Activated effector memory CD4-positive, alpha-beta T cell treated with anti-CD3 and anti-CD28 coated beads, Interleukin-2, amount 50 U/mL, for 16 hours (primary cell): ENCODE results near the gene PCDHGB2.
"Not testable (repeated sequence)": the region's sequence is repeated elsewhere in the genome, so short reads cannot be mapped to it uniquely, and the experiment has no call there.

Experiments
- DNase-seq: peaks from one replicate; pipeline ENCODE4 v3.0.0-alpha.2; 2020

The PCDHGB2 gene

DNA sequence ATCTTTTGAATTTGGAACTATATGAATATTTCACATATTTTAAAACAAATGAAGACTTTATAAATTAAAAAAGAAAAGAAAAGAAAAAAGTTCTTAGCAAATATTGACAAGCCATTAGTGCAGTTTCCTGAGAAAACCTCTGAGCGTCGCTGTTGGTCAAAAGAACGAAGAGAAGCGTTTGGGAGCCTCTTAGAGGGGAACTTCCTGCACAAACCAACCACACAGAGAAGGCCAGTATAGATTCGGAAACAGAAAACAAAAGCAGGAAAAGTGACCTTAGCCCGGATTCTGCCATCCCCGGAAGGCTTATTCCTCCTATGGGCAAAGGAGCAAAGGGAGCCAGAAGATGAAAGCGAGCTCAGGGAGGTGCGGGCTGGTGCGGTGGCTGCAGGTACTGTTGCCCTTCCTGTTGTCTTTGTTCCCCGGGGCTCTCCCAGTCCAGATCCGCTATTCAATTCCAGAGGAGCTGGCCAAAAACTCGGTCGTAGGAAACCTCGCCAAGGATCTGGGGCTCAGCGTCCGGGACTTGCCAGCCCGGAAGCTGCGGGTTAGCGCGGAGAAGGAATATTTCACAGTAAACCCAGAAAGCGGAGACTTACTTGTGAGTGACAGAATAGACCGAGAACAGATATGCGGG lies at the start of gene PCDHGB2:
PCDHGB2 (plus strand) TSS at position 205 of the 637 bp plus-strand sequence; CDS start at position 347, 142 bp downstream.
- DNase-seq: no peak

DNA sequence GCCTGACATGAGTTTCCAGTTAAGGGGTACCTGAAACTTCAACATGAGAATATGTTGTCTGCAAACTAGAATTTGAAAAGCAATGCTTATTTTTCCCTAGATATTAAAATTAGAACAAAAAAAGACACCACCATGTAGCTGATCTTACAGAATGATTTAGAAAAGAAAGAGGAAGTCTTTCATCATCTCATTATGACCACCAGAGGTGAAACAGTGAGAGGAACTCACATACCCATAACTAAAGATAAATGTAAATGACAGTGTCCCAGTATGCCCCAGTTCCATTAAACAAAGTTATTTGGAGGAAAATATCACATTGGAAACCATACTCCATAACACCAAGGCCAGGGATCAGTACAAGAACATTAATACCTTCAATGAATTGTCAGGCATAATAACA lies 46.1 kb upstream of the PCDHGB2 start:
- no peak for DNase-seq

DNA sequence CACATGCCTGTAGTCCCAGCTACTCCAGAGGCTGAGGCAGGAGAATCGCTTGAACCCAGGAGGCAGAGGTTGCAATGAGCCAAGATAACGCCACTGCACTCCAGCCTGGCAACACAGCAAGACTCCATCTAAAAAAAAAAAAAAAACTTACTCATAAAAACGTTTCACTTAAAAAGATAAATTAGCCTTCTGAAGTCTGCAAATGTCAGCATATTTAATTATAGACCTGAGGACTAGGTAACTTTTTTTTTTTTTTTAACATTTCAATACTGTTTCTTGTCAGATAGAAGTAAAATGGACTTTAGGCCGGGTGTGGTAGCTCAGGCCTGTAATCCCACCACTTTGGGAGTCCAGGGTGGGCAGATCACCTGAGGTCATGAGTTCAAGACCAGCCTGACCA lies 42.8 kb upstream of the PCDHGB2 start:
- DNase-seq: not testable (repeated sequence)

DNA sequence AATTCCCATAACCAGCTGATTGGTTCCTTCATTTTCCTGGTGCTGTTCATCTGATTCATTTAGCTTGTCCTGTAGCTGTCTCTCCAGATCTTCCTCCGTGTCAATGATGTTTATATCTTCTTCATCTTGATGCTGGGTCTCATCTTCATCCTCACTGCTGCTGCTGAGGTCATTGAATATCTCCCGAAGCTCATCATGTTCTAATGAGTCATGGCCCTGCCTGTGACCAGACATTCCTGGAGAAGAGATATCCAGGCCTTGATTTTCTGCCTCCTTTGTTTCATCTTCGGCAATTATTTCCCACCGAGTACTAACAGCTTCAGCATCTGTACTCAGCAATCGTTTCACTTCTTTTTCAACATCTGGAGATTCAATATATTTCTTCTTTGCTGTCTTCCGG lies 40.6 kb upstream of the PCDHGB2 start:
- DNase-seq: no peak

DNA sequence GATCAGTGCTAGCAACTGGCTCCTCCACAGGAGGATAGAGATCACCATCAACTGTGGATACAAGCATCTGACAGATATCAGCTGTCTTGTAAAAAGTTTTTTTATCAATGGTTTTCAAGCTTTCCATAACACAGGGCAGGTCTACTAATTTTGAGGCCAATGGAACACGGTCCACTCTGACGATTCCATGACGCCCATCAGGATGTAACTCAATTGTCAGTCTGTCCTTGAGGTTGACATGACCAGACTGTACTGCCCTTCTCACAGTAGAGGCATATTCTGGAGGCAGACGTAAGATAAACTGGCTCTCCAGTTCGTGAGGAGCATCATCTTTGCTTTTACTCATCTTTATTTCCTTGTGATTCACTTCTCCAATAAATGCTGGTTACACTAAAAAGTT lies 40.1 kb upstream of the PCDHGB2 start:
- no peak for DNase-seq

DNA sequence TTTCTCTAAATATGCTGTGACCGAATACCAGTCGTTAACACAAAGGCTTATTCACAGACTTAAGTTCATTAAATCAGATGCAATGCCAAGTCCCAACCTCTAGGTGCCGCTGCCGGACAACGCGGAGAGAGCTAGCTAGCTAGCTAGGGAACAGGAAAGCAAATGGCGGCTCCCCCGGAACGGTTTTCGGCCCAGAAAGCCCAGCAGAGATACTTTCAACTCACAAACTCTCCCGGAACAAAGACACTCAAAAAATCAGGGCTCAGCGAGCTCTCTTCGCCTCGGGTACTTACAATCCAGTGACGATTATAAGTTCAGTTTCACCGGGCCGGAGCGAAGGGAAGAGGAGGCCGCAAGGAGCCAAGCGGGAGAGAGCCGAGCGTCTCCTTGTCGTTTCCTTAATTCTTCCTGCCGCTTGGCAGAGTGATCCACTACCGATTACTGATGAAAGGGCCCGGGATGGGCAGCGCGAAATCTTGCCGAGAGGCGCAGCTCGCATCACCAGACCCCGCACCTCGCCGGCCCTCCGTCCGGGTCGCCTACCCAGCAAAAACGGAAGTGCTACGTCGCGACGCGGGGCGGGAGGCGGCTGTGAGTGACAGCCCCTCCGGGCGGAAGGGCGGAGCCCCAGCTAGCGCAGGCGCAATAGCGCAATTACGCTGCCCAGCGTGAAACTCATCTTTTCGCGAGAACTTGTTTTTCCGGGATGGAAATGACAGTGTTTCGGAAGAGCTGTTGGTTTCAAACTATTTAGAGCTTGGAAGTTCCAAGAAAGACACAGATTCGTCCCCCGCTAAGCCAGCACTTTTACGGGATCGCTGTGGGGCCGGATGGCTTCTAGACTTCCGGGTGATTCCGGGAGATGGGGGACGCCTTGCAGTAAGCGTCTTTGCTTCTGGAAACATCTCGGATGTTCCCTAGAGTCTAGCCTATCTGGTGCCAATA lies 39.3 kb upstream of the PCDHGB2 start, which contains the start of gene TAF7:
TAF7 (minus strand) TSS at position 560 of the 945 bp plus-strand sequence. CDS start 740 bp downstream, outside the sequence.
- peak; percentile 97 for DNase-seq

DNA sequence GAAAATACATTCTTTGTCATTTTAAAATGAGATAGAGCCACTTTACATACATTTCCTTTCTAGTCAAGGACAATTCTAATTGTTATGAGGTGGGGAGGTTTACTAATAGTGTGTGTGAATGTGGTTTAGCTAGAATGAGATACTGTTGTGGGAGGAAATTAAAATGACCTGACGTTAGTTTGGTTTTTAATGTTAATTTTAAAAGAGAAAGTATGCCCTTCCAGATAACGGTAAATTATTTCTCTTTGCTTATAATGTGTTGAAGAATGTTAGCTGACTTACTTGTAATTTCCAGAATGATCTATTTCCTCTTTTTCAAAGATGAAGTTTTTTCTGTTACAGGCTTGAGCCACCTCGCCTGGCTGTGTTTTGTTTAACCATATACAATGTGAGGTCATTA lies 37.5 kb upstream of the PCDHGB2 start:
- DNase-seq: no peak

DNA sequence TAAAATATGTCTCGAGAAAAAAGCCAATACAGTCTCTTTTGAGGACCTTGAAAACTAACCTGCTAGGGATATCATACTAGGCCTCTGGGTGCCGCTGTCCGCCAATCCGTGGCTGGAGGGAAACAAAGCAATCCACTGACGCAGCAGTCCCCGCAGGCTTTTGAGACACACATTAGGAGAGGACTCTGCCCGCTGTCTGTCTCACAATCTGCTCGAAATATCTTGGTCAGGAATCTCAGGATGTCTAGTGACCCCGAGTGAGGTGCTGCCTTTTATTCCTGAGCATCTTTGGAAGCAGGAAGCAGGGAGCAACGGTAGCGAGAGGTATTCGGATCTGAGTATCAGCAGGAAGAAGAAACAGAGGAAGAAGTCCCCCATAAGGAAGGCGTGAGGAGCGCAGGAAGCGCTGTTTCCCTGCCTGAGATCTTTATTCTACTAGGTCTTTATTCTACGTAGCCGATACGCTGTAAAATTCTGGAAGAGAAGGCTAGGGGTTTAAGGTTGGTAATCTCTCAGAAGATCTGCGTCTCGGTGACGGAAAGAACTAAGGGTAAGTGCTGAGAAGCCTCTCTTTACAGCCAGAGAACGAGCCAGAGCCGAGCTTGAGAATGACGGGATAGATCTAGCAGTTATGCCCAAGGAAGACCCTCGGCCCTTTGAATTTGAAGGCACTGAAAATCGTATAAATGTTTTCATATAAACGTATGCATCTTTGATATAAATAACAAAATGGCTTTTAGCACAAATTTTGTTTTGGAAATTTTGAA lies 33.5 kb upstream of the PCDHGB2 start:
- peak; percentile 90 for DNase-seq

DNA sequence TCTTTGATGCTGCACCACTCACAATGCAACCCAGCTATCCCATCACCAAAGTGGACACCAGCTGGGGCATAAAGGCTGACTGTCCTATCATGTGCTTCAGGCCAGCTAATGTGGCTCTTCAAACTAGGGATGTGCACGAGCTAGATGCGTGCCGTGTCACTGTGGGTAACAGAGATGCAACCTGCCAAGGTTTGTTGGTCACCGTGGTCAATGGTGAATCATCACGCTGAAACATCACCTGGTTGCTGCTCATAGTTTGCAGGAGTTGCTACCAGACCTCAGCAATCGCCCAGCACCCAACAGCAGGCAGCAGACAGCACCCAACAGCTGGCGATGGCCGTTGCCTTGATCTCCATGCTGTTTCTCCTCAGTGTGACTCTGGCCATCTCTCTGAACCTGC lies 31.6 kb upstream of the PCDHGB2 start:
- DNase-seq: no peak

DNA sequence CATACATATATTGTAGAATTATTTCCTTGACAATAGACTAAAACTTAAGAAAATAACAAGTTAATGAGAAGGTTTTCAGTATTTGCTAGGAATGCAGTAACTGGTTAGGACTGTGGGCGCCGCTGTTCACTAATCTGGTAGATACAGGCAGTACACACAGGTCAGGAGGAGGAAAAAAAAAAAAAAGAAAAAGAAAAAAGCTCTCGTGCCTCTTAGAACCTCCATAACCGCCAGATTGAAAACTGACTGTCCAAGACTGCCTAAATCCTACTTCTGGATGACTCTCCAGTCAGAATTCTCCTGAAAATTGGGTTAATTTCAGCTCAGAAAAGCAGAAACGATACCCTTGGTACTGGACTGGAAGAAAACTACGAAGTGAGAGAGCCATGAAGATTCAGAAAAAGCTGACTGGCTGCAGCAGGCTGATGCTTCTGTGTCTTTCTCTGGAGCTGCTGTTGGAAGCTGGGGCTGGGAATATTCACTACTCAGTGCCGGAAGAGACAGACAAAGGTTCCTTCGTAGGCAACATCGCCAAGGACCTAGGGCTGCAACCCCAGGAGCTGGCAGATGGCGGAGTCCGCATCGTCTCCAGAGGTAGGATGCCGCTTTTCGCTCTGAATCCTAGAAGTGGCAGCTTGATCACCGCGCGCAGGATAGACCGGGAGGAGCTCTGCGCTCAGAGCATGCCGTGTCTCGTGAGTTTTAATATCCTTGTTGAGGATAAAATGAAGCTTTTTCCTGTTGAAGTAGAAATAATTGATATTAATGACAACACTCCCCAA lies 29.3 kb upstream of the PCDHGB2 start, which contains the start of gene PCDHGA1:
PCDHGA1 (plus strand) TSS at position 216 of the 782 bp plus-strand sequence.
- DNase-seq: peak; percentile 70

DNA sequence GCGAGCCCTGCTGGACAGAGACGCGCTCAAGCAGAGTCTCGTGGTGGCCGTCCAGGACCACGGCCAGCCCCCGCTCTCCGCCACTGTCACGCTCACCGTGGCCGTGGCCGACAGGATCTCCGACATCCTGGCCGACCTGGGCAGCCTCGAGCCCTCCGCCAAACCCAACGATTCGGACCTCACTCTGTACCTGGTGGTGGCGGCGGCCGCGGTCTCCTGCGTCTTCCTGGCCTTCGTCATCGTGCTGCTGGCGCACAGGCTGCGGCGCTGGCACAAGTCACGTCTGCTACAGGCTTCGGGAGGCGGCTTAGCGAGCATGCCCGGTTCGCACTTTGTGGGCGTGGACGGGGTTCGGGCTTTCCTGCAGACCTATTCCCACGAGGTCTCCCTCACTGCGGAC lies 27.2 kb upstream of the PCDHGB2 start:
- not testable (repeated sequence) for DNase-seq

DNA sequence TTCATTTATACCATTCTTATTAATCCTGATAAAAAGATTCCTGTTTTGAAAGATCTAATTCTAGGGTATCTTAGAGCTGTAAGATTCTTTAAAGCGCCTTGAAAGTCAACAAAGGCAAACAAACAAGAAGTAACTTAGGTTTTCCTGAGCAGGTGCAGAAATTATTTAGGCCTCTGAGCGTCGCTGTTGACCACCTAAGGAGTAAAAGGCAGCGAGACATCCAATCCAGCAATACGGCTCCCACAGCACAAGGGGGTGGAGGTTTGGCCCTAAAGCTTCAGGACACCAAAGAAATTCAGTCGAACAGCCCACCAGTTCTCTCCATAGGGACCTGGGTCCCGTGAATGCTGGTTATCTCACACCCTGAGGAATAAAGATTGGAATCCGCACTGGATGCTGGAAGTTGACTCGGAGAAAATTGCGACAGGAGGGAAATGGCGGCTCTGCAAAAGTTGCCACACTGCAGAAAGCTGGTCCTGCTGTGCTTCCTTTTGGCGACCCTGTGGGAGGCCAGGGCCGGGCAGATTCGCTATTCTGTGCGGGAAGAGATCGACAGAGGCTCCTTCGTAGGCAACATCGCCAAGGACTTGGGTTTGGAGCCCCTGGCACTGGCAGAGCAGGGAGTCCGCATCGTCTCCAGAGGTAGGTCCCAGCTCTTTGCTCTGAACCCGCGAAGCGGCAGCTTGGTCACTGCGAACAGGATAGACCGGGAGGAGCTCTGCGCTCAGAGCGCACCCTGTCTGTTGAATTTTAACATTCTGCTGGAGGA lies 21.1 kb upstream of the PCDHGB2 start, which contains the start of gene PCDHGA2:
PCDHGA2 (plus strand) TSS at position 223 of the 769 bp plus-strand sequence.
- no peak for DNase-seq

DNA sequence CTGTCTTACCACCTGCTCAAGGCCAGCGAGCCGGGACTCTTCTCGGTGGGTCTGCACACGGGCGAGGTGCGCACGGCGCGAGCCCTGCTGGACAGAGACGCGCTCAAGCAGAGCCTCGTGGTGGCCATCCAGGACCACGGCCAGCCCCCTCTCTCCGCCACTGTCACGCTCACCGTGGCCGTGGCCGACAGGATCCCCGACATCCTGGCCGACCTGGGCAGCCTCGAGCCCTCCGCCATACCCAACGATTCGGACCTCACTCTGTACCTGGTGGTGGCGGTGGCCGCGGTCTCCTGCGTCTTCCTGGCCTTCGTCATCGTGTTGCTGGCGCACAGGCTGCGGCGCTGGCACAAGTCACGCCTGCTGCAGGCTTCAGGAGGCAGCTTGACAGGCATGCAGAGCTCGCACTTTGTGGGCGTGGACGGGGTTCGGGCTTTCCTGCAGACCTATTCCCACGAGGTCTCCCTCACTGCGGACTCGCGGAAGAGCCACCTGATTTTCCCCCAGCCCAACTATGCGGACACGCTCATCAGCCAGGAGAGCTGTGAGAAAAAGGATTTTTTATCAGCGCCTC lies 18.9 kb upstream of the PCDHGB2 start:
- DNase-seq: not testable (repeated sequence)

DNA sequence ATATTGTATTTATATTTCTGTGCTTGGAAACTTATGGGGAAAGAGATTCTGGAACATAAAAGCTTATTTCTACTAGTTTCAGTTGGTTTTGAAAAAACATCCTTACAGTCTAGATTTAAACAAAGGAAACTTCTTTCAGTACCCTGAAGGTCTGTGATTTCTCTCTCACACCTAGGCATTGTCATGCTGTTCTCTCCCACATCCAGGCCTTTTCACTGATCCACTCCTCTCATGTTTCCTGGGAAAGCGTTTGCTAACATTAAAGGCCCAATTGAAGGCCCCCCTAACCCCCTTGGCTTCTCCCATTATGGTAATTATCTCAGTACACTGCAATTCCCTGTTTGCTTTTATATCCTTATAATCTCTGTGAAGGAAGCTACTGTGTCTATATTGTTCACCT lies 17.0 kb upstream of the PCDHGB2 start:
- no peak for DNase-seq

DNA sequence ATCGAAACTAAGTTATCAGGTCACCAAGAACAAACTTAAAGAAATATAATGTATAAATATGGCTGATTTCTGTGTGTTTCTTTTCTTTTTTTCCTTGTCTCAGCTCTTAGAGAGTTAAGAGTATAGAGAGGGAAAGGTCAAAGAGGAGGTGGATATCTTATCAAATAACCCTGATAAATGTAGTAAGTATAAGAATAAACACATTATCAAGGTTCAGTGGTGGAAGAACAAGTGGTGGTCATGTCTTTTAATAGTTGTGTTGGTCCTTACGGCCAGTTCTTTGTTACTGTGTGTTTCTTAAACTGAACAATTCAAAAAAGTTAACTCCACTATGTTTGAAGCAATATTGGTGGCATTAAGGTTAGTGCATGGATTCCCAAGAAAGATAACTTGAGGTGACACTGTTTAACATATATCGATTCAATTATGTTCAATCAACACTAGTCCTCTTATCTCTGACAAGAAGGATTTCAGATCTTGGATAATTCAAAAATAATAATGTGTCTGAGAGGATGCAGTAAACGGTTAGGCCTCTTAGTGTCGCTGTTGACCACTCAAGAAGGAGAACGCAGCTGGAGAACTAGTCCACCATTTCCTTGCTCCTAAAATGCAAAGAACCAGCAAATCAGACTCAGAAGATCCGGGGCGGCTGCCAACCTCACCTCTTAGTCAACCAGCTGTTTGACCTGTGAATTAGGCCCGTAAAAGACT lies 16.4 kb upstream of the PCDHGB2 start, which contains the start of gene PCDHGA3:
PCDHGA3 (plus strand) TSS at position 588 of the 711 bp plus-strand sequence. CDS start 205 bp downstream, outside the sequence.
- DNase-seq: no peak

DNA sequence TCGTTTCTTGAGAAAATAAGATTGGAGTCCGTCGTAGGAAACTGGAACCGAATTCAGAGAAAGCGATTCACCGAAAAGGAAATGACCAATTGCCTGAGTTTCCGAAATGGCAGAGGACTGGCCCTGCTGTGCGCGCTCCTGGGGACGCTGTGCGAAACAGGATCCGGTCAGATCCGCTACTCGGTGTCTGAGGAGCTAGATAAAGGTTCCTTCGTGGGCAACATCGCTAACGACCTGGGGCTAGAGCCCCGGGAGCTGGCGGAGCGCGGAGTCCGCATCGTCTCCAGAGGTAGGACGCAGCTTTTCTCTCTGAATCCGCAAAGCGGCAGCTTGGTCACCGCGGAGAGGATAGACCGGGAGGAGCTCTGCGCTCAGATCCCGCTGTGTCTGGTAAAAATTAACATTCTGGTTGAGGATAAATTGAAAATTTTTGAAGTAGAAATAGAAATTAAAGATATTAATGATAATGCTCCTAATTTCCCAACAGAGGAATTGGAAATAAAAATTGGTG lies 15.8 kb upstream of the PCDHGB2 start:
- DNase-seq: no peak

DNA sequence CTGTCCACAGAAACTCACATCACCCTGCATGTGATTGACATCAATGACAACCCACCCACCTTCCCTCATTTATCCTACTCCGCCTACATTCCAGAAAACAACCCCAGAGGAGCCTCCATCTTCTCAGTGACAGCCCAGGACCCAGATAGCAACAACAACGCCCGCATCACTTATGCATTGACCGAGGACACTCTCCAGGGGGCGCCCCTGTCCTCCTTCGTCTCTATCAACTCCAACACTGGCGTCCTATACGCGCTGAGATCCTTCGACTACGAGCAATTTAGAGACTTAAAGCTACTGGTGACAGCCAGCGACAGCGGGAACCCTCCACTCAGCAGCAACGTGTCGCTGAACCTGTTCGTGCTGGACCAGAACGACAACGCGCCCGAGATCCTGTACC lies 14.5 kb upstream of the PCDHGB2 start:
- DNase-seq: no peak

DNA sequence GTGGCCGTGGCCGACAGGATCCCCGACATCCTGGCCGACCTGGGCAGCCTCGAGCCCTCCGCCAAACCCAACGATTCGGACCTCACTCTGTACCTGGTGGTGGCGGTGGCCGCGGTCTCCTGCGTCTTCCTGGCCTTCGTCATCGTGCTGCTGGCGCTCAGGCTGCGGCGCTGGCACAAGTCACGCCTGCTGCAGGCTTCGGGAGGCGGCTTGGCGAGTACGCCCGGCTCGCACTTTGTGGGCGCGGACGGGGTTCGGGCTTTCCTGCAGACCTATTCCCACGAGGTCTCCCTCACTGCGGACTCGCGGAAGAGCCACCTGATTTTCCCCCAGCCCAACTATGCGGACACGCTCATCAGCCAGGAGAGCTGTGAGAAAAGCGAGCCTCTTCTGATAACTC lies 13.8 kb upstream of the PCDHGB2 start:
- not testable (repeated sequence) for DNase-seq

DNA sequence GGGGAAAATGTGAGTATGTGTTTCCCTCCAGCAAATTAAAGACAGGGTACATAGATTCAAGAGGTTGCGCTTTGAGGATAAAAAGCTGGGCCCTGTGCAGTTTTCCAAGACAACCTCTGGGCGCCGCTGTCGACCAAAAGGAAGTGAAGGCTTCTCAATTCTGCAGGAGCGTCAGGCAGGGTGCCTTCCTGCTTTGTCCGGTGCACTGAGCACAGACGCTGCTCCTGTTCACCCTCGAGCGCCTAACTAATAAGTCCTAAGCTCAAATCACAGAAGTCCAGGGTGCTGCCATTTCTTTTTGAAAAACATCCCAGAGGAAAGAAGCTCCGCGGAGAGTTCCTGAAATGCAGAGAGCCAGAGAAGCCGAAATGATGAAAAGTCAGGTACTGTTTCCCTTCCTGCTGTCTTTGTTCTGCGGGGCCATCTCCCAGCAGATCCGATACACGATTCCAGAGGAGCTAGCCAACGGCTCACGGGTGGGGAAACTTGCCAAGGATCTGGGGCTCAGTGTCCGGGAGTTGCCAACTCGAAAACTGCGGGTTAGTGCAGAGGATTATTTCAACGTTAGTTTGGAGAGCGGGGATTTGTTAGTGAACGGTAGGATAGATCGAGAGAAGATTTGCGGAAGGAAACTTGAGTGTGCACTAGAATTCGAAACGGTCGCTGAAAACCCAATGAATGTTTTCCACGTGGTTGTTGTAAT lies 9.7 kb upstream of the PCDHGB2 start, which contains the start of gene PCDHGB1:
PCDHGB1 (plus strand) TSS at position 183 of the 703 bp plus-strand sequence; CDS start at position 345, 162 bp downstream.
- DNase-seq: peak; percentile 72
